ENCODE results near the gene ARHGAP42. TPM values are rescaled to one million over a fixed set of nuclear protein-coding genes. Genes with fewer than 3 reads are reported as not detected.

The ARHGAP42 gene
- total and polyA plus RNA-seq, 2 of the 4 experiments (the other 2 are of a cell fraction): 2.9 to 7.3 TPM

- H4K5ac ChIP-seq (ENCODE audit: low read depth, low read length): no peak overlapping the region
- peaks cover 3% of the 10 kb centered on the region; the same call in 1 of the 2 replicates for H3K9me1 ChIP-seq (ENCODE audit: insufficient read depth, low read length)
- BruUV-seq (replicated peaks): no TSS peak
- in situ Hi-C loops (cut with MboI; ENCODE audit: low sequenced_read_pairs) (no loop called here), intact Hi-C loops (cut with micrococcal nuclease) (no loop called here), dilution Hi-C loops (cut with HindIII; ENCODE audit: low sequenced_read_pairs, unreplicated experiment) (no loop called here)
- no peak overlapping the region for H3K4me3 ChIP-seq (ENCODE audit: insufficient read depth, low read depth, low read length)
- H3K36me3 ChIP-seq (ENCODE audit: control insufficient read depth, insufficient read depth, low read length): no peaks in the 10 kb centered on the region
- no peak overlapping the region for H2BK120ac ChIP-seq (ENCODE audit: low read depth, low read length)
- TF ChIP-seq CHD1 (IDR thresholded peaks at IDR 0.05; ENCODE audit: low read depth, low read length) (no peak), NFE2L2 (IDR thresholded peaks at IDR 0.05; ENCODE audit: low read depth, low read length) (no peak), SMC3 (IDR thresholded peaks at IDR 0.05; ENCODE audit: low read depth, low read length) (no peak), MAFK (IDR thresholded peaks at IDR 0.05; ENCODE audit: low read depth, low read length) (no peak), CEBPB (IDR thresholded peaks at IDR 0.05; ENCODE audit: low read depth, low read length) (no peak), MAZ (IDR thresholded peaks at IDR 0.05; ENCODE audit: borderline replicate concordance, low read depth, low read length) (no peak), MXI1 (IDR thresholded peaks at IDR 0.05; ENCODE audit: borderline replicate concordance, low read depth, low read length) (no peak), RCOR1 (IDR thresholded peaks at IDR 0.05; ENCODE audit: insufficient replicate concordance, low read length) (no peak), ELK1 (IDR thresholded peaks at IDR 0.05; ENCODE audit: borderline replicate concordance, low read depth, low read length) (no peak), CTCF (conservative IDR thresholded peaks at IDR 0.05; ENCODE audit: low read depth, low read length) (no peak), RAD21 (IDR thresholded peaks at IDR 0.05; ENCODE audit: low read length) (no peak)
- H3K4me2 ChIP-seq (ENCODE audit: low read depth, low read length): no peak overlapping the region
- H3K56ac ChIP-seq (ENCODE audit: extremely low read depth, insufficient read depth, low read length): no peak overlapping the region
- no peak overlapping the region for H2BK15ac ChIP-seq (ENCODE audit: low read depth, low read length)
- no peak overlapping the region for H2AK9ac ChIP-seq (replicated peaks; ENCODE audit: low read depth, low read length, poor library complexity)
- DNase-seq (no peak), ATAC-seq (ENCODE audit: low read depth) (no peak)
- peaks cover 0 to 27% of the 10 kb centered on the region in 2 experiments; a peak in 3 of 4 replicates for H3K79me1 ChIP-seq (ENCODE audit: low read depth in 1 of 2, low read length in 2 of 2)
- no peak overlapping the region for H3K14ac ChIP-seq (replicated peaks; ENCODE audit: low read depth, low read length)
- no peak overlapping the region for H2BK20ac ChIP-seq (ENCODE audit: low read depth, low read length)
- H3K27ac ChIP-seq (ENCODE audit: insufficient read depth, low read length): no peak overlapping the region
- H3K9me3 ChIP-seq (ENCODE audit: control insufficient read depth, insufficient read depth, low read length): no peaks in the 10 kb centered on the region
- no peak overlapping the region for H4K8ac ChIP-seq (ENCODE audit: low read depth in 2 of 2, low read length in 2 of 2)
- H3K4ac ChIP-seq (ENCODE audit: low read depth, low read length): no peak overlapping the region
- no peak overlapping the region for H2BK5ac ChIP-seq (ENCODE audit: low read depth, low read length, poor library complexity, severe bottlenecking)
- H4K20me1 ChIP-seq (ENCODE audit: insufficient read depth, low read length): no peaks in the 10 kb centered on the region
- H3K4me1 ChIP-seq (ENCODE audit: control insufficient read depth, insufficient read depth, low read length): peaks cover 4% of the 10 kb centered on the region; the same call in 1 of the 2 replicates
- H3K18ac ChIP-seq (ENCODE audit: low read depth, low read length): no peak overlapping the region
- H3K27me3 ChIP-seq (ENCODE audit: control insufficient read depth, insufficient read depth, low read length): no peaks in the 10 kb centered on the region
- H2AFZ ChIP-seq (replicated peaks; ENCODE audit: low read length, poor library complexity): no peak overlapping the region
- no peak overlapping the region for H4K91ac ChIP-seq (ENCODE audit: insufficient read depth, low read depth, low read length)
- H2AK5ac ChIP-seq (ENCODE audit: low read depth, low read length): no peak overlapping the region
- no peak overlapping the region for H3K23ac ChIP-seq (ENCODE audit: low read depth, low read length)
- H3K9ac ChIP-seq (ENCODE audit: low read depth, low read length): no peak overlapping the region
- CTCF ChIA-PET: interaction anchor here (1.1 kb wide), 1 partner anchor 50 kb away, joined by 3 read pairs; no protein-coding TSS in a partner anchor
- POLR2A ChIA-PET (ENCODE audit: unreplicated experiment): no interaction called here
Observed at GRCh38 chr11:100732949-100733348, 45.9 kb downstream of the ARHGAP42 start.

Measured in IMR-90 (cell line).